ENCODE results near the gene CAPZA1.

GRCh38 chr1:112704934-112705627 lies 85.4 kb downstream of the CAPZA1 start:
- TF ChIP-seq EP300 (IDR thresholded peaks at IDR 0.05; ENCODE audit: borderline replicate concordance in 1 of 2, low read depth in 2 of 2, low read length in 2 of 2) (no peak), ZNF274 (IDR thresholded peaks at IDR 0.05; ENCODE audit: borderline replicate concordance, extremely low read depth, low read length) (no peak), POLR2AphosphoS5 (IDR thresholded peaks at IDR 0.05; ENCODE audit: low read depth, low read length) (0 out of 2 replicates have a peak, but pooled peaks have one; percentile 48), POLR2A (IDR thresholded peaks at IDR 0.05; ENCODE audit: control extremely low read depth in 1 of 2, low read depth in 2 of 2, low read length in 2 of 2) (peak in 1 of 2 experiments; percentile 47; a peak in 2 of 3 replicates), MAFK (IDR thresholded peaks at IDR 0.05; ENCODE audit: low read depth, low read length) (no peak), SP4 (IDR thresholded peaks at IDR 0.05; ENCODE audit: low read length) (no peak), CBX5 (IDR thresholded peaks at IDR 0.05; ENCODE audit: low read depth, low read length) (no peak), KDM4A (IDR thresholded peaks at IDR 0.05; ENCODE audit: low read depth, low read length, severe bottlenecking) (no peak)
- TF ChIP-seq, protein P1, sequence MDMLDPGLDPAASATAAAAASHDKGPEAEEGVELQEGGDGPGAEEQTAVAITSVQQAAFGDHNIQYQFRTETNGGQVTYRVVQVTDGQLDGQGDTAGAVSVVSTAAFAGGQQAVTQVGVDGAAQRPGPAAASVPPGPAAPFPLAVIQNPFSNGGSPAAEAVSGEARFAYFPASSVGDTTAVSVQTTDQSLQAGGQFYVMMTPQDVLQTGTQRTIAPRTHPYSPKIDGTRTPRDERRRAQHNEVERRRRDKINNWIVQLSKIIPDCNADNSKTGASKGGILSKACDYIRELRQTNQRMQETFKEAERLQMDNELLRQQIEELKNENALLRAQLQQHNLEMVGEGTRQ (IDR thresholded peaks at IDR 0.05; ENCODE audit: low read length): no peak
- TF ChIP-seq, protein P2, sequence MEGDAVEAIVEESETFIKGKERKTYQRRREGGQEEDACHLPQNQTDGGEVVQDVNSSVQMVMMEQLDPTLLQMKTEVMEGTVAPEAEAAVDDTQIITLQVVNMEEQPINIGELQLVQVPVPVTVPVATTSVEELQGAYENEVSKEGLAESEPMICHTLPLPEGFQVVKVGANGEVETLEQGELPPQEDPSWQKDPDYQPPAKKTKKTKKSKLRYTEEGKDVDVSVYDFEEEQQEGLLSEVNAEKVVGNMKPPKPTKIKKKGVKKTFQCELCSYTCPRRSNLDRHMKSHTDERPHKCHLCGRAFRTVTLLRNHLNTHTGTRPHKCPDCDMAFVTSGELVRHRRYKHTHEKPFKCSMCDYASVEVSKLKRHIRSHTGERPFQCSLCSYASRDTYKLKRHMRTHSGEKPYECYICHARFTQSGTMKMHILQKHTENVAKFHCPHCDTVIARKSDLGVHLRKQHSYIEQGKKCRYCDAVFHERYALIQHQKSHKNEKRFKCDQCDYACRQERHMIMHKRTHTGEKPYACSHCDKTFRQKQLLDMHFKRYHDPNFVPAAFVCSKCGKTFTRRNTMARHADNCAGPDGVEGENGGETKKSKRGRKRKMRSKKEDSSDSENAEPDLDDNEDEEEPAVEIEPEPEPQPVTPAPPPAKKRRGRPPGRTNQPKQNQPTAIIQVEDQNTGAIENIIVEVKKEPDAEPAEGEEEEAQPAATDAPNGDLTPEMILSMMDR (IDR thresholded peaks at IDR 0.05; ENCODE audit: control extremely low read depth in 1 of 3, insufficient read depth in 1 of 3, low read depth in 1 of 3, low read length in 3 of 3): no peak
